HepG2 (cell line): ENCODE data around the gene LRRC8D. TPM values are rescaled to one million over a fixed set of nuclear protein-coding genes. Genes with fewer than 3 reads are reported as not detected.

Source experiments
- FOSL1 ChIP-seq: sonication (generic); formaldehyde crosslinking; IDR thresholded peaks from 2 replicates; pipeline ENCODE4 v1.9.0; 2021; ENCODE audit warnings: missing genetic modification reagents, borderline replicate concordance
- FOXP1 ChIP-seq, 2 experiments: fragments of 450-650 bp in 1 of 2; IDR thresholded peaks; 2 replicates each; pipeline ENCODE4 v1.6.1; 2017 to 2018; ENCODE audit warnings: antibody characterized with exemption in 1 of 2
- HNF4A ChIP-seq: sonication (generic); formaldehyde crosslinking; IDR thresholded peaks from 2 replicates; pipeline ENCODE4 v1.4.0; 2020; ENCODE audit warnings: missing genetic modification reagents
- KDM5A ChIP-seq: fragments of 200-600 bp; sonication (generic); IDR thresholded peaks from 2 replicates; pipeline ENCODE4 v1.7.0; 2018; ENCODE audit warnings: antibody characterized with exemption, mild to moderate bottlenecking, low read length, borderline replicate concordance
- LCORL ChIP-seq, 2 experiments: fragments of 450-650 bp in 1 of 2; sonication (generic) in 1 of 2; formaldehyde crosslinking in 1 of 2; IDR thresholded peaks; 2 replicates each; pipeline versions ENCODE4 v1.5.0 to v1.6.1; 2017 to 2020; ENCODE audit warnings: antibody characterized with exemption in 1 of 2, missing genetic modification reagents in 1 of 2
- MIXL1 ChIP-seq: IDR thresholded peaks from 2 replicates; pipeline ENCODE4 v1.6.1; 2016
- NKX3-1 ChIP-seq: sonication (generic); formaldehyde crosslinking; IDR thresholded peaks from 2 replicates; pipeline ENCODE4 v1.5.0; 2020; ENCODE audit warnings: missing genetic modification reagents
- NR2F6 ChIP-seq, 2 experiments: IDR thresholded peaks; 2 replicates each; pipeline ENCODE4 v1.6.1; 2016; ENCODE audit warnings: antibody characterized with exemption in 1 of 2, mild to moderate bottlenecking in 1 of 2
- PAXIP1 ChIP-seq: sonication (generic); formaldehyde crosslinking; conservative IDR thresholded peaks from 2 replicates; pipeline ENCODE4 v1.4.0; 2020; ENCODE audit warnings: mild to moderate bottlenecking, missing genetic modification reagents, moderate library complexity
- PCBP2 ChIP-seq: fragments of 200-400 bp; formaldehyde crosslinking; optimal IDR thresholded peaks from 2 replicates; pipeline ENCODE3; 2018; ENCODE audit warnings: low read length, low read depth; ENCODE audit not compliant: poor library complexity, severe bottlenecking
- PITX1 ChIP-seq: sonication (generic); formaldehyde crosslinking; IDR thresholded peaks from 2 replicates; pipeline ENCODE4 v1.5.1; 2020; ENCODE audit warnings: mild to moderate bottlenecking, missing genetic modification reagents
- ZNF264 ChIP-seq: sonication (generic); formaldehyde crosslinking; IDR thresholded peaks from 2 replicates; pipeline ENCODE4 v1.4.0; 2020; ENCODE audit warnings: missing genetic modification reagents
- ZNF614 ChIP-seq: IDR thresholded peaks from 2 replicates; pipeline ENCODE4 v1.6.1; 2018; ENCODE audit warnings: missing biosample characterization, missing genetic modification reagents, inconsistent platforms, borderline replicate concordance
- ZNF644 ChIP-seq: IDR thresholded peaks from 2 replicates; pipeline ENCODE4 v1.6.1; 2016; ENCODE audit warnings: low read depth
- polyA plus RNA-seq, 8 experiments: library from polyadenylated mRNA; depleted of rRNA in 3 of 8; stranded (reverse) in 7 of 8; unstranded in 1 of 8; fragments of >200 nt; fragmentation: Illumina TruSeq in 4 of 8; extraction: Trizol in 4 of 8; gene quantifications; 2 replicates each; pipeline versions ENCODE4 v1.2.1 to v1.2.3, GENCODE V29; 2011 to 2016; ENCODE audit warnings: low read depth in 4 of 8, missing spikeins in 1 of 8, mixed read lengths in 1 of 8; ENCODE audit not compliant: insufficient read depth in 1 of 8
- total RNA-seq, 5 experiments: library from RNA; depleted of rRNA; stranded (reverse); fragments of >200 nt; fragmentation: Illumina TruSeq; extraction: Trizol; gene quantifications; 2 replicates each; pipeline ENCODE4 v1.2.3, GENCODE V29; 2016; ENCODE audit warnings: low read depth in 1 of 5

LRRC8D gene
- total and polyA plus RNA-seq, 2 of the 13 experiments (the other 11 are each of a cell fraction or from before 2014, with no cell fraction given) = 29.9 to 45.5 TPM

GRCh38 chr1:89837036-89837481 is 16.2 kb downstream of the LRRC8D start (continued):
- TF ChIP-seq PAXIP1 = peak; percentile 84
- peak; percentile 91 for TF ChIP-seq HNF4A (CRISPR knock-in tag)
- TF ChIP-seq KDM5A = no peak; the same call in 1 of the 2 replicates
- 0 out of 2 replicates have a peak, but pooled peaks have one; percentile 22 for TF ChIP-seq PITX1 (CRISPR knock-in tag)
- peak; percentile 45; the same call in 1 of the 2 replicates for TF ChIP-seq NR2F6 (IDR thresholded peaks at IDR 0.05)
- peak; percentile 42; the same call in 1 of the 2 replicates for TF ChIP-seq NR2F6 (CRISPR knock-in tag; IDR thresholded peaks at IDR 0.05)
- peak; percentile 62 for TF ChIP-seq ZNF614
- TF ChIP-seq NKX3-1 = no peak
- TF ChIP-seq ZNF644 = 0 out of 2 replicates have a peak, but pooled peaks have one; percentile 30
- TF ChIP-seq FOXP1 (IDR thresholded peaks at IDR 0.05) = no peak
- TF ChIP-seq FOXP1 (CRISPR knock-in tag; IDR thresholded peaks at IDR 0.05) = 0 out of 2 replicates have a peak, but pooled peaks have one; percentile 31
- TF ChIP-seq ZNF264 (CRISPR knock-in tag) = peak; percentile 96
- TF ChIP-seq PCBP2 = no peak
- TF ChIP-seq FOSL1 (CRISPR knock-in tag) = no peak
- peak; percentile 81; the same call in 1 of the 2 replicates for TF ChIP-seq MIXL1
- 0 out of 2 replicates have a peak, but pooled peaks have one; percentile 63 for TF ChIP-seq LCORL (IDR thresholded peaks at IDR 0.05)
- peak; percentile 70 for TF ChIP-seq LCORL (CRISPR knock-in tag; IDR thresholded peaks at IDR 0.05)
